Skin of body (tissue), 2 donors: Measurements from ENCODE around the gene UBE2D4. TPM values are rescaled to one million over a fixed set of nuclear protein-coding genes. Genes with fewer than 3 reads are reported as not detected.
"Not testable (repeated sequence)": the region's sequence is repeated elsewhere in the genome, so short reads cannot be mapped to it uniquely, and the experiment has no call there.

ENCODE experiments used
- DNase-seq: peaks from one replicate; lab custom pipeline; 2025; lab: John Stamatoyannopoulos, UW
- total RNA-seq: library from RNA; depleted of rRNA; stranded (reverse); fragments of >200 nt; gene quantifications from one replicate; pipeline ENCODE4 v1.2.3, GENCODE V29; 2014

UBE2D4 gene
- total RNA-seq, 1 donor from 2014 or later: 6.9 TPM

DNA sequence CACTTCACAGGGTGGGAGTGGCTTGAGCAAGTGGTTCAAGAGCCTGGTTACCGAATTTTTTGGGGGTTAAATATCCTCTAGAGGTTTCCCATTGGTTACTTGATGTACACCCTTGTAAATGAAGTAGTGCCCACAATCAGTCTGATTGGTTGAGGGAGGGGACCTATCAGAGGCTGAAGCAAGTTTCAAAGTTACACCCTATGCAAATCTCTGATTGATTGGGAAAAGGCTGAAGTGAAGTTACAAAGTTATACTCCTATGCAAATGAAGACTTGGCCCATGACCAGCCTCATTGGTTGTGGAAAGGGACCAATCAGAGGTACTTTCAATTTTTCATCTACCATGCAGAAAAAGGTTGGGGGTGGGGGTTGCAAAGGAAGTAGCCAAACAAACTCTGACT, 34.7 kb downstream of the UBE2D4 start:
- DNase-seq: no peak

DNA sequence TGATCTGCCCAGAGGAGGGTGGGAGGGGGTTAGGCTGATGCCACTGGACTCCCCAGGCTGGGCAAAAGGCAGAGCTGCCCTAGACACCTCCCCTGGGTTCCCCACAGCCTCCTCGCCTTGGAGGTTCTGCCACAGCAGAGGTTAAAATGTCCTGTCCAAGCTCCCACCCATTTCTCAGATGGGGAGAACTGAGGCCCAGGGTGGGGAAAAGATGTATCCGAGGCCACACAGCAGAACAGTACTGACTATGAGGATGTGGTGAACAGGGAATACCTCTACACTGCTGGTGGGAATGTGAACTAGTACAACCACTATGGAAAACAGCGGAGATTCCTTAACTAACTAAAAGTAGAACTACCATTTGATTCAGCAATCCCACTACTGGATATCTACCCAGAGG, 40.2 kb downstream of the UBE2D4 start:
- not testable (repeated sequence) for DNase-seq

DNA sequence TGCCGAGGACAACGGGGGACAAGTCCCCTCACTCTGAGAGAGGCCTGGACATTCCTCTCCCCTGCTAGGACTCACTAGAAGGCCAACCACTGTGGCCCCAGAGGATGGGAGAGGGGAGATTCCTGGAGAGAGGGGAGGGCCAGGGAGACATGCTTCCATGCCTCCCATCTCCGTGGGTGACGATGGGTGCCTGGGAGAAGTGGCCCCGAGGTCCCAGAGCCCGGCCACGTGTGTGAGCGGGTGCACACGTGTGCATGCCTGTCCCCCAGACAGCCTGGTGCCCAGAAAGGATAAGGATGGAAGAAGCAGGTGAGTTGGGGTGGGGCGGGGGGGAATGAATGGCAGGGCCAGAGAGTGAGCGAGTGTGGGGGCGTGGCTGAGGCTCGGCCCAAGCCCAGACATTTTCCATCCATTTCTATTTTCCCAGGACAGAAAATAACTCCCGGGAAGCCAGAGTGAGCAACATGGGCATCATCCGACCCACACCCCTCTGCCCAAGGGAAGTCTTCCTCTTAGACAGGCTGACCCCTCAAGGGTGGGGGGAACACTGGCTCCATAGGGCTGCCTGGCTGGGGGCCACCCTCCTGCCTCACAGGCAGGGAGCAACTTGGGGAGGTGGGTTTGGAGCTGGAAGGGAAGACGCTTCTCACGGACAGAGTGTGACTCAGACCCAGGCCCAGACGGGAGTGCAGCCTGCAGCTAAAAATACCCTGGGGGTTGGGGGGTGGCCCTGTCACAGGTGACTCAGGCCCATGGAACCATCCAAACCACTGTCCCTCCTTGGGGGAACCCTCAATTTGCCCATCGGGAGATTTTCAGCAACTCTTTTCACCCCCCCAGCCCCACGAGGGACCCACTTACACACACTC, 42.2 kb downstream of the UBE2D4 start:
- not testable (repeated sequence) for DNase-seq

DNA sequence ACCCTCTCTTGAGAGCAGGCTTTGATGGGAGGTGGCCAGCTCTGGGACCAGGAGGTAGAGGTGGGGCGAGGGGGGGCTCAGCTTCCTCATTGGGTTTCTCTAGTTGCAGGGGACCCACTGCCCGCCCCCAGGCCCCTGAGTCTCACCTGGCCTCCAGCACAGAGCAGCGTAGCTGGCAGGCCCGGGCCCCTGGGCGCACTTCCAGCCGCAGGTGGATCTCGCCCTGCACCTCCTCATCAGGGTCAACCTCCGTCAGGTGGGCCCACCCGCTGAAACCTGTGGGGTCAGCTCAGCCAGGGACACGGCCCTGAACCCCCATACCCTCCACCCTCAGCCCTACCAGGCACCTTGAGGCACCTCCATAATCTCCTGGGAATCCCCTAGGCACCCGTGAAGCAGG, 43.4 kb downstream of the UBE2D4 start:
- not testable (repeated sequence) for DNase-seq

DNA sequence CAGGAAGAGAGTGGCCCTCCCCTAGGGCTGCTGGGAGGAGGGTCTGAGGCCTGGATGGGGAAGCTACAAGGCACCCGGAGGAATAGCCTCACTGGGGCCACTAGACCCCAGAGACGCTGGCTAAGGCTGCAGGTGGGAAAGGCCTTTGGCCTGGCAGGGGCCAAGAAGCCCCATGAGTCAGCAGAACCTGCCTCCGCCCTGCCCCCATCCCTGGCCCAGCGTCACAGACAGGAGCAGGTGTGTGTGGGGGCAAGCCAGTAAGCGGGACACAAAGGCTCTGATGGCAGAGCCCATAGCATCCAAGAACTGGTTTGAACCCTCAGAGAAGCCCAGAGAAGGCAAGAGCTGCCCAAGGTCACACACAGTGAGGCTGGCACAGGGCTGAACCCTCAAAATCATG, 44.5 kb downstream of the UBE2D4 start:
- DNase-seq: not testable (repeated sequence)

DNA sequence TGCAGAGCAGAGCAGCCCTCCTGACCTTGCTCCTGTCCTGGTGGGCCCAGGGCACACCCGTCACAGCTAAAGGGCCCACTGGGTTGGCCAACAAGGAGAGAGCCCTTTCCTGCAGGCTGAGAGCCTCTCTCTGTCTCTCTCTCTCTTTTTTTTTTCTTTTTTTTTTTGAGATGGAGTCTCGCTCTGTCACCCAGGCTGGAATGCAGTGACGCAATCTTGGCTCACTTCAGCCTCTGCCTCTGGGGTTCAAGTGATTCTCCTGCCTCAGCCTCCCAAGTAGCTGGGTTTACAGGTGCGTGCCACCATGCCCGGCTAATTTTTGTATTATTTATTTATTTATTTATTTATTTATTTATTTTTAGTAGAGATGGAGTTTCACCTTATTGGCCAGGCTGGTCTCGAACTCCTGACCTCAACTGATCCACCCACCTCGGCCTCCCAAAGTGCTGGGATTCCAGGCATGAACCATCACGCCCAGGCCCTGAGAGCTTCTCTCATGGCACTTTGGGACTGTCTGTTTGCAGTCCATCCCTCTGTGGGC, 47.9 kb downstream of the UBE2D4 start:
- DNase-seq: not testable (repeated sequence)

DNA sequence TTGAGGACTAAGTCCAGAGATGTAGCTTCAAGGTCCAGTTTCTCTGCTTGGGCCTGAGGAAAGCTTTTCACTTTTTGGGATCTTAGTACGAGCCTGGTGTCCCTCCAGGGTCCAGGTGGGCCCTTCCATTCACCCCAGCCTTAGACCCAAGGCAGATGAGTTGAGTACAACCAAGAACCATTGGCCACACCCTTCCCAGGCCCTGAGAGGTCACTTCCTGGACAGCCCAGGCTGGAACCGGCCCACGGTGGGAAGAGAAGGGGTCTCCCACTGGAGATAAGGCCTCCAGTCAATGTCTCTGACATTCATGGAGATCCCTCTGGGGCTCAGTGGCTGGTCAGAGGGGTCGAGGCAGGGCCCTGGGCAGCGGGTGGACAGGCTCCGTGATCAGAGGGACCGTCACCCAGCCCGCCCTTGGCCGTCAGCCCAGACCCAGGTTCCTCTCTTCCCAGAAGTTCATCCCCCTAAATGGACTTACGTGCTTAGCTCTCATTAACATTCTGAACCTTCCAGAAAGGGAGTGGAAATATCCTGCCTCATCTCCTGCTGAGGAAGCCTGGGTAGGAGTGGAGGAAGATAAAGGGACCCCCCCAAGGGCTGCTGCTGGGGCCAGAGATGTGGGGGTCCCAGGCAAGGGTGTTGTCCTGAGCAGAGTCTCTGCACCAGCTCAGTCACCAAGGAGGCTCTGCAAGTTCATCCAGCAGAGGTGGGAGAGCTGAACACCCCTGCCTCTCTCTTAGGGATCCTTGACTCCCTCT, 48.7 kb downstream of the UBE2D4 start:
- DNase-seq: not testable (repeated sequence)

DNA sequence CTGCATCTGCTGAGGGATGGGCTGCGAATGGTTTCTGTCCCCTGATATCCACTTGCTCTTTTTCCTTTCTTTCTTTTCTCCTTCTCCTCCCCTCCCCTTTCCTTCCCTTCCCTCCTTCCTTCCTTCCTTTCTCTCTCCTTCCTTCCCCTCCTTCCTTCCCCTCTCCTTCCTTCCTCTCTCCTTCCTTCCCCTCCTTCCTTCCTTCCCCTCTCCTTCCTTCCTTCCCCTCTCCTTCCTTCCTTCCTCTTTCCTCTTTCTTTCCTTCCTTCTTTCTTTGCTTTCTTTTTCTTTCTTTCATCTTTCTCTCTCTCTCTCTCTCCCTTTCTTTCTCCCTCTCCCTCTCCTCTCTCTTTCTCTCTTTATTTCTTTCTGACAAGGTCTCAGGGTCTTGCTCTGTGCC, 51.3 kb downstream of the UBE2D4 start:
- DNase-seq: no peak

DNA sequence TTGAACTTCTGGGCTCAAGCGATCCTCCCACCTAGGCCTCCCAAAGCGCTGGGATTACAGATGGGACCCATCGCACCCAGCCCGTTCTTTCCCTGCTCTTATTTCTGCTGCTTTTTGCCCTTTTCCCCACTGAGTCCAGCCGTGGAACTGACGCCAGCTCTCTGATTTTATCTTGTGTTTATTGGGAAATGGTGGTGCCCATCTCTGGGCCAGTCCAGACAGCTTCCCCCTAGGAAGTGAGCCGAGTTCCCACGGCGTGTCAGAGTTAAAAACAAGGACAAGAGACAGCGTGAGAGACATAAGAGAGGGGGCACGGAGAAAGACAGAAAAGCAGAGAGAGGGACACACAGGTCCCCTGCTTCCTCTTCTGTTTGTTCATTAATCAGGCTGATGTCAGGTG, 51.9 kb downstream of the UBE2D4 start:
- not testable (repeated sequence) for DNase-seq

DNA sequence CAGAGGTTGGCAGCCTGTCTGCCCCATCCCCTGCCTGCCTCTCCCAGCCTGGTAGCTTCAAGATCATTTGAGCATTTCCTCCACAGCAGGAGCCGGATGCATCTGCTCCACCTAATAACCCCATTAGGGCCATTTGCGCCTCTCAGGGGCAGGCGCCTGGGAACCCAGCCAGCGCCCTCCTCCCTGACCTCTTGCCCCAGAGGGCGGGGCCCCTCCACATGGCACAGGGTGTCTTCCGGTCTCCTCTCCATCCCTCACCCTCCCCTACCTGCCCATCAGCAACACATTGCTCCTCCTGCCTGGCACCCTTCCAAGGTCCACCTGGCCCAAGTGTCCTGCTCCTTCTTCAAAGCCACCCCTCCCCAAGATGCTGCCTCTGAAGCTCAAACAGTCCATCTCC, 56.6 kb downstream of the UBE2D4 start:
- not testable (repeated sequence) for DNase-seq

DNA sequence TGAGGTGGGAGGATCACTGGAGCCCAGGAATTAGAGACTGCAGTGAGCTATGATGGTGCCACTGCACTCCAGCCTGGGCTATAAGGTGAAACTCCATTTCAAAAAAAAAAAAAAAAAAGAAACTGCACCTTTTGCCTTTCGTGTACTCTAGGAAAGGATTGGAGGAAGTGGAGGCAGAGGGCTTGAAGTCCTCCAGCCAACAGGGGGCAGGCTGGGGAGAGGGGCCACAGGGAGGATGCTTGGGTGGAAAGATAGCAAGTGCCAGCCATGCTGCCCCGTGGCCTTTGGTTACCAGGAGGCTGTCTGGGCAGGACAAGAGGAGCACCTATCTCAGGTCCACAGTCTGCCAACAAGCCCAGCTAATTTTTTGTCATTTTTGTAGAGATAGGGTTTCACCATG, 57.5 kb downstream of the UBE2D4 start:
- not testable (repeated sequence) for DNase-seq

DNA sequence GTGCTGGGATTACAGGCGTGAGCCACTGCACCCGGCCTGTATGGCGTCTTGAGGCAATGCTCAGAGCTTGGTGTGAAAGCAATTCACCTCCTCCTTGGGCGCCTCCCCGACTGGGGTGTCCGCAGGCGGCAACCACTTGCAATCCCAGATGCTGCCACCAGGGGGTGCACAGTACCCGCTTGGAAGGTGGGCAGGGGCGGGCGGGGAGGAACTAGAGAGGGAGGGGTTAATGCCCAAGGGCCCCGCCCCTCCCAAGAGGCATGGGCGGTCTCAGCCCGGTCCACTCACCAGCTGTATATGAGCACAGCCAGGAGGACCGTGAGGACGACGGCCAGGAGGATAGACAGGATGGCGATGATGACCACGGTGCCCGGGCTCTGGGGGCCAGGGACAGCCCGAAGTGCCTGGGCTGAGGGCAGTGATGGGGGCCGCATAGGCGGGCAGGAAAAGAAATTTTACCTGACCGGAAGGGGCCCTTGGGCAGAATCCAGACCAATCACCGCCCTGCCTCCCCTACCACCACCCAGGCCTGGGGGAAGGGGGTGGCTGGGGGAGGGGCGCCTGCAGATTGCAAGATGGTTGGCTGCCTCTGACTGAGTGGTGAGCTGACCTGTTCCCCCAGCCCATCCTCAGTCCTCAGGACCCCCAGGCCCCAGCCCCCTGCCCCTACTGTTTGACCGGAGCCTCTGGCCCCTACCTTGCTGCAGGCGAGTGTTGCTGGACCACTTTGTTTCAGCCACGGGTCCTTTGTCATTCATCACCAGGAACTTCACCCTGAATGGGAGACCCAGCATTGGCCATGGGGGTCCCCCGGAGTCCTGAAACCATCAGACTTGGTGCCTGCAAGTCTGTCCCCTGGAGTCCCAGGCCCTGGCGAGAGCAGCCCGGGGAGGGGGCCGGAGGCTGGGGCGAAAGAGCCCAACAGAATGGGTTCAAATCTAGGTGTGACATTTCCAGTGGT, 59.9 kb downstream of the UBE2D4 start:
- DNase-seq: not testable (repeated sequence)

DNA sequence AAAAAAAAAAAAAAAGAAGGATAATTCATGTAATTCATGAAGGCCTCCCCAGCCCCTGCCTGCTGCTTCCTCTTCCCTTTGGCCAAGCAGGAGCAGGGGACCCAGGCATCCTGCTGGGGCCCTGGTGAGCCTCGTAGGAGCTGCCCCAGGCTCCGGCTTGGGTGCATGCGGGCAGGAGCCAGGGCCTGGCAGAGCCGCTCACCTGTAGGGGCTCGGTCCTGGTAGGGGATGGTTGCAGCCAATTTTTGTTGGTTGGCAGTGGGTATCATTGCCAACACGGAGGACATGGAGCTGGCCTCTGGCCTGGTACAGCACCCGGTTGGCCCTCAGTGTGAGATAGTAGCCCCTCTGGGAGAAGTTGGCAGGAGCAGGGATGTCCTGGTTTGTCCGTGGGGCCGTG, 61.2 kb downstream of the UBE2D4 start:
- not testable (repeated sequence) for DNase-seq

DNA sequence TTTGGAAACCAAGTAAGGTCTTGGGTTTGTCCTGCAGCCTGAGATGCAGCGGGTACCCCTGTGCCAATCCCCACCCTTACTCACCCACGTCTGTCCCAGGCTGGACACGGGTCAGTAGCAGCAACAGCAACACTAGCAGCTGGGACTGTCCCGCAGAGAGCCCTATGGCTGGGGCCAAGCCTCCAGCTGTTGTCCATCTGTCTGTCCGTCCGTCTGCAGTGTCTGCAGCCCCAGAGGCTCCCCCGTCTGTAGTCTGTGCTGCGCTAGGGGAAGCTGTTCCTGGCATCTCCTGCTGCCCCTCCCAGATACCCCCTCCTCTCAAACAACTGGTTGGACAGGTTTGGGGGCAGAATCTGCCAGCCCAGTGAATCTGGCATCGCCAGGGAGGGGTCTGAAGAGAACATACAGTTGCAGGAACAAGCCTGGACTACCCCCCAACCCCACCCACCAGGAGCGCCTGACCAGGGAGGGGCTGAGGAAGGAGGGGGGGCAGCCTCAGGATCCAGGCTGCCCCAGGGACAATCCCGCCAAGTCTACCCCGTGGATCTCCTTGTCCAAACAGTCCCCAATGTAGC, 63.9 kb downstream of the UBE2D4 start:
- DNase-seq: not testable (repeated sequence)

DNA sequence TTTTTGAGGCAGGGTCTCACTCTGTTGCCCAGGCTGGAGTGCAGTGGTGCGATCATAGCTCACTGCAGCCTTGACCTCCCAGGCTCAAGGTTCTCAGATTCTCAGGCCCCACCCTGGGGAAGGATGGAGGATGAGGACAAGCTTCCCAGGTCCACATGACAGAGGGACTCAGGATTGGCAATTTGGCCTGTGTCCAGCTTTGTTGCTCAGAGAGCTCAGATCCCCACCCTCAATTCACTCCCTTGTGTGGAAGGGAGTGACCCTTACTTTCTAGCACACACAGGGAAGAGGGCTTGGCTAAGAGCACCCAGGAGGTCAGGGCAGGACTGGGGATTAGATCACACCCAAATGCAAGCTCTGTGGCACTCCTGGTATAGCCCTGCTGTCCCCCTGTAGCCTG, 64.6 kb downstream of the UBE2D4 start:
- not testable (repeated sequence) for DNase-seq

DNA sequence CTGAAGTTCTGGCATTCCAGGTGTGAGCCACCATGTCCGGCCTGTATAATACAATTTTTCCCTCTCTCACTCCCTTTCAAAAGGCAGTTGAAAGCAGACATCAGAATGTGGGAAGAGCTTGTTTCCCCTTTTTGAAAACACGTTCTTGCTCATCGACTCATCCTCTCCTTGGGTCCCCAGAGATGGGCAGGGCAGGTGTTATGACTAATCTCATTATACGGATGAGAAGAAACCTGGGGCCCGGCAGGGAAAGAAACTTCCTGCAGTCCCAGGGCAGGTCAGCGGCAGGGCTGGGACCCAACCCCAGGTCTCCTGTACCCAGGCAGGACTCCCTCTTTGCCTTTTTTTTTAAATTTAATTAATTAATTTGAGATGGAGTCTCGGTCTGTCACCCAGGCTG, 66.7 kb downstream of the UBE2D4 start:
- not testable (repeated sequence) for DNase-seq

DNA sequence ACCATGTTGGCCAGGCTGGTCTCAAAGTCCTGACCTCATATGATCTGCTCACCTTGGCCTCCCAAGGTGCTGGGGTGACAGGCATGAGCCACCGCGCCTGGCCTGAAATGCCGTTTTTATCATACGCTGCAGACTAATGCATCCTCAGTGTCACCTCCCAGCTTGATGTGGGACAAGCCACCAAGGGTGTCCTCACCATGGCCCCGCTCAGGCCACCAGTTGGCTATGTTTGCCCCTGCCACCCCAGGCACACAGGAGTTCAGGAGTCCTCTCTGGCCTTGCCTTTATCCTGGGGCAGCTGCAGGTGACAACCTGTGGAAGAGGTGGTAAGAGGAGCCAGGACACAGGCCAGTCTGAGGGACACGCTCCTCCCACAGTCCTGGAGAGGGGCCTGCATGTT, 68.4 kb downstream of the UBE2D4 start:
- not testable (repeated sequence) for DNase-seq

DNA sequence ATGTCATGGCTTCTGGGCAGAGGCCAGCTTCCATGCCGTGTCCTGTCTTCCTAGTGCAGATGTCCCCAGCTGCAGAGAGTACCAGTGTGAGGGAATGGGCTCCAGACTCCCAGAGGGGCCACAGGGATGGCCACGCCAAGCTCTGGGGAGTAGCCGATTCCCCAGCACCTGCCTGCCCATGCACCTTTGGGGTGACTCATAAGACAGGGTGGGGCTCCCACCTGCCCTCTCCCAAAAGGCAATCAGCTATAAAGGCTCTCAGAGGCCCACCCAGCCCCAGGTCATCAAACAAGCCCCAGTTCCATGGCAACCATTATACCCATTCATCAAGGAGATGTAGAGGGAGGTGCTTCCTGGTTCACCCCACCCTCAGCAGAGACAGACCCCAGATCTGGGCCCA, 71.3 kb downstream of the UBE2D4 start, which contains the start of gene SPDYE1:
TSS of gene SPDYE1 (plus strand) at position 366 of the 400 bp plus-strand sequence. CDS start 2,053 bp downstream, outside the sequence.
- DNase-seq: not testable (repeated sequence)
